Gastroesophageal sphincter (tissue), 3 donors: Measurements from ENCODE around the gene TP73.

Experiments used
- CTCF ChIP-seq, 4 experiments: fragments of 200-600 bp in 2 of 4; fragments of 450-650 bp in 2 of 4; sonication (generic) in 1 of 4; IDR thresholded peaks; one replicate each; pipeline ENCODE4 v1.5.1; 2017 to 2019; ENCODE audit warnings: antibody characterized with exemption in 4 of 4, mild to moderate bottlenecking in 2 of 4, moderate library complexity in 2 of 4
- POLR2AphosphoS5 ChIP-seq: sonication (generic); formaldehyde crosslinking; IDR thresholded peaks from one replicate; pipeline ENCODE4 v1.6.1; 2017; ENCODE audit warnings: antibody characterized with exemption

- no peak for TF ChIP-seq CTCF (IDR thresholded peaks at IDR 0.05)
- no peak for TF ChIP-seq POLR2AphosphoS5
These were observed 92.3 kb downstream of the TP73 start for GRCh38 chr1:3744646-3745045.
